PC-9 (cell line): ENCODE data around the gene LARP1B. TPM values are rescaled to one million over a fixed set of nuclear protein-coding genes. Genes with fewer than 3 reads are reported as not detected.
"Not testable (repeated sequence)": the region's sequence is repeated elsewhere in the genome, so short reads cannot be mapped to it uniquely, and the experiment has no call there.

Source experiments
- BruUV-seq: library from RNA; stranded (reverse); fragments of 400-500 nt; replicated peaks from 2 replicates; lab custom pipeline; 2021; lab: Mats Ljungman, UMichigan
- CTCF ChIA-PET: fragments of 300-600 bp; sonication (Branson Sonifier 250); formaldehyde crosslinking; loops from one replicate; lab custom pipeline; 2022; ENCODE audit warnings: antibody characterized with exemption; lab: Charles Lee
- POLR2A ChIA-PET: fragments of 300-600 bp; sonication (Branson Sonifier 250); formaldehyde crosslinking; loops from one replicate; lab custom pipeline; 2022; ENCODE audit warnings: antibody characterized with exemption; ENCODE audit not compliant: unreplicated experiment; lab: Charles Lee
- DNase-seq, 2 experiments: peaks; one replicate each; pipeline versions ENCODE4 v3.0.0 to v3.0.0-alpha.2; 2015 to 2022; ENCODE audit warnings: mixed read lengths in 1 of 2
- H2AFZ ChIP-seq: fragments of 200-600 bp; sonication (generic); 2 replicates; pipeline ENCODE4 v1.8.1; 2017; ENCODE audit warnings: antibody characterized with exemption
- H3F3A ChIP-seq: fragments of 200-600 bp; sonication (generic); 2 replicates; pipeline ENCODE4 v1.8.1; 2017; ENCODE audit warnings: antibody characterized with exemption, mild to moderate bottlenecking, low read depth; ENCODE audit not compliant: insufficient read depth
- H3K27ac ChIP-seq: fragments of 200-600 bp; sonication (generic); 2 replicates; pipeline ENCODE4 v1.6.1; 2016; ENCODE audit warnings: mixed run types
- H3K27me3 ChIP-seq: fragments of 200-600 bp; sonication (generic); 2 replicates; pipeline ENCODE4 v1.6.1; 2016; ENCODE audit warnings: low read depth, mixed run types; ENCODE audit not compliant: insufficient read depth
- H3K36me3 ChIP-seq: fragments of 200-600 bp; sonication (generic); 2 replicates; pipeline ENCODE4 v1.6.1; 2016; ENCODE audit warnings: low read depth, mixed run types
- H3K4me1 ChIP-seq: fragments of 200-600 bp; sonication (generic); replicated peaks from 2 replicates; pipeline ENCODE4 v1.6.1; 2016; ENCODE audit warnings: mixed run types; ENCODE audit not compliant: insufficient read depth
- H3K4me2 ChIP-seq: fragments of 200-600 bp; sonication (generic); 2 replicates; pipeline ENCODE4 v1.6.1; 2017; ENCODE audit warnings: mixed run types
- H3K4me3 ChIP-seq: fragments of 200-600 bp; sonication (generic); 2 replicates; pipeline ENCODE4 v1.6.1; 2016; ENCODE audit warnings: mixed run types
- H3K79me2 ChIP-seq: fragments of 200-600 bp; sonication (generic); 2 replicates; pipeline ENCODE4 v1.6.1; 2017; ENCODE audit warnings: low read depth, mixed run types
- H3K9me2 ChIP-seq: fragments of 200-600 bp; sonication (generic); 2 replicates; pipeline ENCODE4 v1.8.1; 2017; ENCODE audit warnings: mild to moderate bottlenecking; ENCODE audit not compliant: insufficient read depth
- H3K9me3 ChIP-seq: fragments of 200-600 bp; sonication (generic); 2 replicates; pipeline ENCODE4 v1.8.1; 2016; ENCODE audit warnings: low read depth; ENCODE audit not compliant: insufficient read depth
- H4K20me1 ChIP-seq: fragments of 200-600 bp; sonication (generic); 2 replicates; pipeline ENCODE4 v1.8.1; 2017; ENCODE audit not compliant: insufficient read depth
- EZH2 ChIP-seq: fragments of 200-600 bp; sonication (generic); IDR thresholded peaks from 2 replicates; pipeline ENCODE4 v1.8.0; 2017; ENCODE audit warnings: antibody characterized with exemption, low read depth
- intact Hi-C: fragments of 100-400 bp; cut with micrococcal nuclease; formaldehyde crosslinking; loops from one replicate; pipeline ENCODE4 v1.10.0; 2022; ENCODE audit not compliant: unreplicated experiment
- total RNA-seq: library from RNA; stranded (reverse); gene quantifications from 2 replicates; pipeline ENCODE4 v1.2.3, GENCODE V29; 2021
- TF ChIP-seq, protein P1 (sequence below): fragments of 200-600 bp; sonication (generic); conservative IDR thresholded peaks from 2 replicates; pipeline ENCODE4 v1.6.1; 2017; ENCODE audit warnings: mixed run types, antibody characterized with exemption, mild to moderate bottlenecking, moderate library complexity

Gene LARP1B
- total RNA-seq, 1 experiment from 2014 or later = 22.0 TPM

DNA sequence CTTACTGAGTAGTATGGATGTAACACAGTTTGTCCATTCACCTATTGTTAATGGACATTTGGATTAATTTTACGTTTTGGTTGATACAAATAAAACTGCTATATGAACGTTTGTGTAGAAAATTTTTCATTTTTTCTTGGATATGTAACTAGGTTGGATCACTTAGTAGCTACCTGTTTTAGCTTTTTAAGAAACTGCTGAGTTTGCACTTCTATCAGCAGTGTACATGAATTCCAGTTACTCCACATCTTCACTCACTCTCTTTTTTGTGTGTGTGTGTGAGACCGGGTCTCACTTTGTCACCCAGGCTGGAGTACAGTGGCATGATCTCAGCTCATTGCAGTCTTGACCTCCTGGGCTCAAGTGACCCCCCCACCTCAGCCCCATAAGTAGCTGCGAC lies 15.4 kb downstream of the LARP1B start:
- no peak for TF ChIP-seq EZH2
- TF ChIP-seq, protein P1, sequence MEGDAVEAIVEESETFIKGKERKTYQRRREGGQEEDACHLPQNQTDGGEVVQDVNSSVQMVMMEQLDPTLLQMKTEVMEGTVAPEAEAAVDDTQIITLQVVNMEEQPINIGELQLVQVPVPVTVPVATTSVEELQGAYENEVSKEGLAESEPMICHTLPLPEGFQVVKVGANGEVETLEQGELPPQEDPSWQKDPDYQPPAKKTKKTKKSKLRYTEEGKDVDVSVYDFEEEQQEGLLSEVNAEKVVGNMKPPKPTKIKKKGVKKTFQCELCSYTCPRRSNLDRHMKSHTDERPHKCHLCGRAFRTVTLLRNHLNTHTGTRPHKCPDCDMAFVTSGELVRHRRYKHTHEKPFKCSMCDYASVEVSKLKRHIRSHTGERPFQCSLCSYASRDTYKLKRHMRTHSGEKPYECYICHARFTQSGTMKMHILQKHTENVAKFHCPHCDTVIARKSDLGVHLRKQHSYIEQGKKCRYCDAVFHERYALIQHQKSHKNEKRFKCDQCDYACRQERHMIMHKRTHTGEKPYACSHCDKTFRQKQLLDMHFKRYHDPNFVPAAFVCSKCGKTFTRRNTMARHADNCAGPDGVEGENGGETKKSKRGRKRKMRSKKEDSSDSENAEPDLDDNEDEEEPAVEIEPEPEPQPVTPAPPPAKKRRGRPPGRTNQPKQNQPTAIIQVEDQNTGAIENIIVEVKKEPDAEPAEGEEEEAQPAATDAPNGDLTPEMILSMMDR = no peak
- Histone ChIP-seq H3K79me2 (no peaks in the 10 kb centered on the region; the same call in 1 of the 2 replicates), H2AFZ (no peak overlapping the region), H3K4me1 (no peaks in the 10 kb centered on the region), H3K9me3 (no peaks in the 10 kb centered on the region), H3K9me2 (no peaks in the 10 kb centered on the region), H3K4me3 (no peak overlapping the region), H4K20me1 (no peaks in the 10 kb centered on the region), H3K4me2 (no peak overlapping the region), H3K27ac (no peak overlapping the region), H3K36me3 (no peaks in the 10 kb centered on the region), H3K27me3 (no peaks in the 10 kb centered on the region), H3F3A (no peaks in the 10 kb centered on the region)
- ChIA-PET POLR2A (no interaction called here), CTCF (no interaction called here)
- no TSS peak for BruUV-seq
- intact Hi-C loops = no loop called here
- DNase-seq = no peak

DNA sequence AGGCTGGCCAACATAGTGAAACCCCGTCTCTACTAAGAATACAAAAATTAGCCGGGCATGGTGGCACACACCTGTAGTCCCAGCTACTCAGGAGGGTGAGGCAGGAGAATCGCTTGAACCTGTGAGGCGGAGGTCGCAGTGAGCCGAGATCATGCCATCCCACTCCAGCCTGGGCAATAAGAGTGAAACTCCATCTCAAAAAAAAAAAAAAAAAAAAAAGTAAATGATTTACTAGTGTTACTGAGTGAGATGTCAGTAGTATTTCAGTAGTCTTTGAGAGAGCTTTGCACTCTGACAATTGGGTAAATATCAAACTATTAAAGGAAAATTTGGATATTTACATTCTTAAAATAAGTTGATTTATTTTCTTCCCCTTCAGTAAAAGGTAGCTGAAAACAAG lies 34.2 kb downstream of the LARP1B start:
- H3F3A ChIP-seq, H4K20me1 ChIP-seq, BruUV-seq, H3K4me2 ChIP-seq, H3K79me2 ChIP-seq, H3K27me3 ChIP-seq, POLR2A ChIA-PET, H2AFZ ChIP-seq, intact Hi-C loops, H3K36me3 ChIP-seq, H3K4me3 ChIP-seq, H3K27ac ChIP-seq, H3K9me3 ChIP-seq, DNase-seq, H3K9me2 ChIP-seq, H3K4me1 ChIP-seq: not testable (repeated sequence)
- CTCF ChIA-PET = interaction anchor here (0.7 kb wide), 1 partner anchor 138 kb away, joined by 11 read pairs; no protein-coding TSS in a partner anchor

DNA sequence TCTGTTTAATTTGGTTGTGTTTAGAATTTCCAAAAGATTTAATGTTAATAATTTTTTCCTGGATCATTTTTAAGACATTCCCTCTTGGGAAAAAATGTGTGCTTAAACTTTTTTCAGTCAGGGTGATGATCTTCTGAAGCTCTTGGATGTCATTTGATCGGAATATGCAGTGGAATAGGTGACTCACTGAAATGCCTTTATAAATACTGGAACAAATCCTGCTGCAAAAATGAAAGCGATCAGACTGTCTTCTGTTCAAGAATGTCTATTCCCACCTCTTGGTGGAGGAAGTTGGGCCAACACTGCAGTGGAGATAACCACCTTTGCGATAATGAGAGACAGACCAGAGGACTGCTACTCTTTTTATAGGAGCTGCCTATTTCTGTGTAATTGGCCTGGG lies 46.7 kb downstream of the LARP1B start:
- Histone ChIP-seq H3K9me2 (no peaks in the 10 kb centered on the region), H3K4me2 (no peak overlapping the region), H3K79me2 (no peaks in the 10 kb centered on the region), H3K27ac (no peak overlapping the region), H3F3A (no peaks in the 10 kb centered on the region), H3K4me3 (no peak overlapping the region), H4K20me1 (no peaks in the 10 kb centered on the region), H3K4me1 (no peaks in the 10 kb centered on the region), H3K36me3 (no peaks in the 10 kb centered on the region), H2AFZ (no peak overlapping the region), H3K27me3 (no peaks in the 10 kb centered on the region), H3K9me3 (no peaks in the 10 kb centered on the region)
- no peak for TF ChIP-seq EZH2
- TF ChIP-seq, protein P1 = no peak
- POLR2A ChIA-PET = interaction anchor here (0.5 kb wide), 1 partner anchor 8 kb away, joined by 5 read pairs; no protein-coding TSS in a partner anchor
- no peak for DNase-seq
- BruUV-seq = no TSS peak
- intact Hi-C loops = no loop called here
- CTCF ChIA-PET = no interaction called here

DNA sequence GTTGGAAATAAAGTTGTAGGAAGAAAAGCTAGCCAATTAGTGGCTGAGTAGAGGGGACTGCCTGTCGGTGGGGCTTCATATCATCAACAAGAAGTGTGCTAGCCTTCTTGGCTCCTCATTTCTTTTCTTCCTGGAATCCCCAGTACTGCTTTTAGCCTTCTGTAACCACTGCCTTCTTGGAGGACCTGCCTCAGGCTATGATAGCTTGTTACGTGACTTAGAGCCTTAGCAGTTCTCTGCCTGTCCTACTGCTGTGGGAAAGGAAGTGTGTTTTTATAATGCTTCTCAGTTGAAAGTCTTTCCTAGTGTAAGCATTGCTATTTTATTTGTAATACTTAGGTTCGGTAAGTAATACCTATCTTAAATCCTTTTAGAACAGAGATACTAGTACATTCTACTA lies 61.9 kb downstream of the LARP1B start:
- intact Hi-C loops = no loop called here
- no peaks in the 10 kb centered on the region for H3F3A ChIP-seq
- no peak overlapping the region for H3K4me3 ChIP-seq
- H2AFZ ChIP-seq = no peak overlapping the region
- no peak for DNase-seq
- H3K27ac ChIP-seq = no peak overlapping the region
- TF ChIP-seq, protein P1 = no peak
- no peak for TF ChIP-seq EZH2
- no peaks in the 10 kb centered on the region for H3K36me3 ChIP-seq
- H3K27me3 ChIP-seq = no peaks in the 10 kb centered on the region
- ChIA-PET CTCF (no interaction called here), POLR2A (interaction anchor here (0.7 kb wide), 1 partner anchor 62 kb away, joined by 3 read pairs; the partner anchor contains the start of gene LARP1B)
- H3K9me3 ChIP-seq = no peaks in the 10 kb centered on the region
- H3K4me1 ChIP-seq = no peaks in the 10 kb centered on the region
- no peak overlapping the region for H3K4me2 ChIP-seq
- H4K20me1 ChIP-seq = no peaks in the 10 kb centered on the region
- H3K79me2 ChIP-seq = no peaks in the 10 kb centered on the region
- no peaks in the 10 kb centered on the region for H3K9me2 ChIP-seq
- no TSS peak for BruUV-seq
